Activated T-cell treated with anti-CD3 and anti-CD28 coated beads for 1 hour (primary cell): ENCODE data around the gene BBS4.
A peak's percentile ranks its signal among the peaks of the same experiment; 100 is the strongest.
"Not testable (repeated sequence)": the region's sequence is repeated elsewhere in the genome, so short reads cannot be mapped to it uniquely, and the experiment has no call there.

Experiments used
- DNase-seq: peaks from one replicate; pipeline ENCODE4 v3.0.0-alpha.2; 2020; ENCODE audit warnings: low read depth

The BBS4 gene, protein sequence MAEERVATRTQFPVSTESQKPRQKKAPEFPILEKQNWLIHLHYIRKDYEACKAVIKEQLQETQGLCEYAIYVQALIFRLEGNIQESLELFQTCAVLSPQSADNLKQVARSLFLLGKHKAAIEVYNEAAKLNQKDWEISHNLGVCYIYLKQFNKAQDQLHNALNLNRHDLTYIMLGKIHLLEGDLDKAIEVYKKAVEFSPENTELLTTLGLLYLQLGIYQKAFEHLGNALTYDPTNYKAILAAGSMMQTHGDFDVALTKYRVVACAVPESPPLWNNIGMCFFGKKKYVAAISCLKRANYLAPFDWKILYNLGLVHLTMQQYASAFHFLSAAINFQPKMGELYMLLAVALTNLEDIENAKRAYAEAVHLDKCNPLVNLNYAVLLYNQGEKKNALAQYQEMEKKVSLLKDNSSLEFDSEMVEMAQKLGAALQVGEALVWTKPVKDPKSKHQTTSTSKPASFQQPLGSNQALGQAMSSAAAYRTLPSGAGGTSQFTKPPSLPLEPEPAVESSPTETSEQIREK

DNA sequence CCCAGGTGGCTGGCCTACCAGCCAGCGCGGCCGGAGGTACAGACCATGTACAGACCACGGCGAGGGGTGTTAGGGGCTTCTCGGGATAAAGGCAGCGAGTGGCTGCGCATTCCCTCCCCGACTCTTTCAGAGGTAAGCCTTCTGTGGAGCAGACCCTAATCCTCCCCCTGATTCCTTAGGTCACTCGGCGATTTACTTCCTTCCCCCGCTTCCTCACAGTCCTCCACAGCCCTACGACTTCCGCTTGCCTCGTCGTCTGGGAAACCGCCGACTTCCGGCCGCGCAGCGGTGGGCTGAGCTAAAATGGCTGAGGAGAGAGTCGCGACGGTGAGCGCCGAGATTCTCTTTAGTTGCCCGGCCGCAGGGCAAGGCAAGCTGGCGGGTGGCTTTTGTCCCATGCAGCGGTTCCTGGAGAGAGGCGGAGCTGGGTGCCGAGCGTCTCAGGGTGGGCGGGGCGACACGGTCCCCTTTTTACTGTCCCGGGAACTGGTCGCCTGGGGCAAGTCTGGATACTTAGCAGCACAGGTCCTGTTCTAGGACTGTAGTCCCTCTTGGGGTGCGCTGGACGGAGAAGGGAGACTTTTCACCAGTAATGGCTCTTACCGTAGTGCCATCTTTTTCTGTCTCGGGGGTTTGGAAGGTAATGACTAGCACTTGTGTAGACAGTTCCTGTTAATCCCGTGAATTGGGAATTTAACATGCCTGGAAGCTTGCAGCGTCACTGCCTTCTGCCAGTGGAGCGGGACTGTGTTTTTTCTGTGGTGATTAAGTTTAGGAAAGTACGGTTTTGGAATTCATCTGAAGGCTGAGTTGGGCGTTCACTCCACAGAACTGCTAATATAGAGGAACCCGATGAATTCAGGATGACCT lies at the start of gene BBS4, which contains the start of gene HIGD2B:
Gene BBS4 (plus strand): TSS at position 283 of the 870 bp plus-strand sequence. CDS start 21 bp downstream, at position 304.
Gene HIGD2B (minus strand): TSS at position 258 of the 870 bp plus-strand sequence. CDS start 9,808 bp downstream, outside the sequence.
- DNase-seq, result peak; percentile 73

DNA sequence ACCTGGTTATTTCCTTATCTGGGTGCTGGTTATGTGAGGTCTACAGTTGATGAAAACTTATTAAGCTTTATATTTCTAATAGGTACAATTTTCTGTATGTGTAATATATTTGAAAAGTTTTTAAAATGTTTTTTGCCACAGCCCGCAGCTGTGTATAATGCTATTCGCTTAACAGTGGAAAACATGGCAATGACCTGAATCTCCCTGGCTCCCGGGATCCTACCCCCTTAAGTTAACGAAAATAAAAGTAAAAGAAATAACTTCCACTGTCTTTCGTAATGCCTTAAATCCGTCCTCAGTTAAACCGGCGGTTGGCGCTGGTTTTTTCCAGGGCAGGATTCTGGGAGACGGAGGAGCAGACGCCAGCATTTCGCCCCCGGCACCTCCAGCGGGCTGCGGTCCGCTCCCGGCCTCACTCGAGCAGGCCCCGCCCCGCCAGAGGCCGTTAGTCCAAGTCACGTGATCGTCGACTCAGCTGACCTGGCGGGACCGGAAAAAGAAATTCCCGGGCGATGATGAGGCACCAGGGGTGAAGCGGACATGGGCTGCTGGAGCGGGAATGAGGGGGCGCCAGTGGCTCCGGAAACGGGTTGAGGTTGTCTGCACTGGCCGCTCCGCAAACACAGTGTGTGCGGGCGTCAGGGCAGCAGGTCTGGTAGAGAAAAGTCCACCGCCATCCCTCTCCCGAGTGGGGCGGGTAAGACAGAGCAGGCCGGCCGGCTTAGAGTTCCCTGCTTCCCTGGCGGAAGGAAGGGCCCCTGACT lies 49.3 kb upstream of the BBS4 start:
- DNase-seq, result peak; percentile 35

DNA sequence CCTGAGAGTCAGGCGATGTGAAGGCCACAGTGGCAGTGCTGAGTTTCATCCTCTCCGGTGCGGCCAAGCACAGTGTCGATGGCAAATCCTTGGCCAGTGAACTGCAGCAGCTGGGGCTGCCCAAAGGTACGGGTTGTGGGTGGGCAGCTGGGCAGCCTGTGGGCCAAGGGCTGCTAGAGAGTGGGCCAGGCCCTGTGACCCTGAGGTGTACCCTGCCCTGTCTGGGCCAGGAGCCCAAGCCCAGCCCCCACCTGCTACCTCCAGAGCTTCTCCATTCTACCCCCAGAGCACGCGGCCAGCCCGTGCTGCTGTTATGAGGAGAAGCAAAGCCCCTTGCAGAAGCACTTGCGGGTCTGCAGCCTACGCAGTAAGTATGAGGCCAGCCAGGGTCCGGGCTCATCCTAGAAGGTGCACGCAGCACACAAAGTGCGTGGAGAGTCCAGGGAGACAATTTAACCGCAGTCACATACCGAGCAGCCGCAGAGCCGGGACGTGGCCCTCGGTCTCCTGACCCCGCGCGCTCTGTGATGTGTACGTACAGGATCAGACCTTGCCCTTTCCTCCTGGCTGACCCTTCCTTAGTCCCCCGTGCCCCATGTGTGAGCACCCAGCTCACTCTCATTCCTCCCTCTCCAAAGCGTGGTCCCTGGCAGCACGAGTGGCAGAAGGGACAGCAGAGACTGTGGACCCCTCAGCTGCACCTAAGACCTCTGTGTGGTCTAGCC lies 46.1 kb upstream of the BBS4 start:
- DNase-seq, result not testable (repeated sequence)

- DNase-seq, result not testable (repeated sequence)
Observed at GRCh38 chr15:72642271-72642670, 43.7 kb upstream of the BBS4 start.

GRCh38 chr15:72648631-72649253 lies 37.3 kb upstream of the BBS4 start:
- DNase-seq, result not testable (repeated sequence)

GRCh38 chr15:72654397-72654796 lies 31.6 kb upstream of the BBS4 start, which contains the start of gene GOLGA6B:
GOLGA6B (plus strand) TSS chr15:72654697; CDS start chr15:72654738, 41 bp downstream.
- DNase-seq, result not testable (repeated sequence)

DNA sequence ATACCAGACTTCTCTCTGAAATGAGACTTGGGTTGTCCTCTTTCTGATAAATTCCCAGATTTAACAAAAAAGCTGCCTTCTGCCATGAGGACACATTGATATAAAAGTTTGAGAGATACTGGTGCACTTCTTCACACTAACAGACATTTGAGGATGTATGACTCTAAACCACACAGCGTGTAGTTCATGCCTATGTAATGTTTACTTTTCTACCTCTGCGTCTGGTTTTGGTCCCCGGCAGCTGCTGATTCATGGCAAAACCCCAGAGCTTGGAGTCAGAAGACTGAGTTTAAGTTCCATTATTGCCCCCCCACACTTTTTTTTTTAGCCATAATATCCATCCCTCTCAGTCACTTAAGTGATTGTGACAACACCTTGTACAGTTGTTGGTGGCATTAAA lies 30.0 kb upstream of the BBS4 start:
- not testable (repeated sequence) for DNase-seq

DNA sequence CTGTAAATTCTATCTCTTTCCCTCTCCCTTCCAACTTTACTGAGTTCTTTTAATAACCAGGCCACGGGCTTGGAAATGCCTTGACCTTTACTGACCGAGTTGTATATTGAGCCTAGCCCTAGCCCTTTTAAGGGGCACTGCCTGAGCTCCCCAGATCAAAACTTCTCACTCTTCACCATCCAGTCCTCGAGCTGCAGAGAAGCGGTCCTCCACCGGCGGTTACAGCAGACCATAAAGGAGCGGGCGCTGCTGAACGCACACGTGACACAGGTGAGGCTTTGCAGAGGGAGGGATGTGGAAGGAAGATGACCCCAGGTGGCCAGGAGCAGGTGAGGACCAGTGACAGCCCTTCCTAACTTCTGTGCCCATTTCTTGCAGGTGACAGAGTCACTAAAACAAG lies 24.9 kb upstream of the BBS4 start:
- not testable (repeated sequence) for DNase-seq

DNA sequence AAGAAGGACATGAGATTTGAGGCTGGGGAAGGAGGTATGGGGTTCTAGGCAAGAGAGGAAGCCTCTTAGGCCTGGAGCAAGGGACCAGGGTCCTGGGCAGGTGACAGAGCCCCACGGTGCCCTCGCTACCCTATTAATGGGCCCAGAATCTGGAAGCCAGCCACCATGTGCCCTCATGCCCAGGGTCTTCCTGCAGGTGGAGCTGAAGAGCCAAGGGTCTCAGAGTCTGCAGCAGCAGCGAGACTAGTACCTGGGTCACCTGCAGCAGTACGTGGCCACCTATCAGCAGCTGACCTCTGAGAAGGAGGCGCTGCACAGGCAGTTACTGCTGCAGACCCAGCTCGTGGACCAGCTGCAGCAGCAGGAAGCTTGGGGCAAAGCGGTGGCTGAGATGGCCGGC lies 22.1 kb upstream of the BBS4 start:
- not testable (repeated sequence) for DNase-seq

DNA sequence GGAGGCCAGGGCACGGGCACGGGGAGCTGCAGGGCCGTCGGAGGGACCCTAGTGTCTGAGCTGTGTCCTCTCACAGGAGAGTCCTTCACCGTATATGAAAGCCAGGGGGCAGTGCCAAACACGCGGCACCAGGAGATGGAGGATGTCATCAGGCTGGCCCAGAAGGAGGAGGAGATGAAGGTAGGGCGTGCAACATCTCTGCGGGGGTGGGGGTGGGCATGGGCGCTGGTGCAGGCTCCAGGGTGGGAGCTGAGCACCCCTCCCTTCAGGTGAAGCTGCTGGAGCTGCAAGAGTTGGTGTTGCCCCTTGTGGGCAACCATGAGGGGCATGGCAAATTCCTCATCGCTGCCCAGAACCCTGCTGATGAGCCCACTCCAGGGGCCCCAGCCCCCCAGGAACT lies 20.3 kb upstream of the BBS4 start:
- not testable (repeated sequence) for DNase-seq

DNA sequence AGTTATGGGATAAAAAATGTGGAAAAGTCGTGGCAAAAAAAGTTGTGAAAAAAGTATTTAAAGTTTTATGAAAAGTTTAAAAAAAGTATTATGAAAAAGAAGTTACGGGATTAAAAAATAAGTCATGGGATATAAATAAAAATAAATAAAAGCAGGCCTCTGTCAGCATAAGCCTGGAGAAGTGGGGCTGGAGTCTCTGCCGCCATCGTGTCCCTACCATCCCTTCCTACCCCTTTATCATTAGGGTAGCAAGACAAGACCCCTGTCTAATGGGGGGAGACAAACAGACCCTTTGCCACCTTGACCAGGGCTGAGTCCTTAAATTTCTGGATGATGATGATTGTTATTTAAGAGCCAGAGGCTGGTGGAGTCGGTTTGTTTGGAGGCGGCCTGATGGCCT lies 16.2 kb upstream of the BBS4 start:
- DNase-seq, result not testable (repeated sequence)

- DNase-seq, result peak; percentile 57
Observed at GRCh38 chr15:72670656-72671352, 15.2 kb upstream of the BBS4 start.

GRCh38 chr15:72671525-72671924 lies 14.5 kb upstream of the BBS4 start:
- DNase-seq, result no peak

- no peak for DNase-seq
Observed at GRCh38 chr15:72676838-72677237, 9.2 kb upstream of the BBS4 start.

DNA sequence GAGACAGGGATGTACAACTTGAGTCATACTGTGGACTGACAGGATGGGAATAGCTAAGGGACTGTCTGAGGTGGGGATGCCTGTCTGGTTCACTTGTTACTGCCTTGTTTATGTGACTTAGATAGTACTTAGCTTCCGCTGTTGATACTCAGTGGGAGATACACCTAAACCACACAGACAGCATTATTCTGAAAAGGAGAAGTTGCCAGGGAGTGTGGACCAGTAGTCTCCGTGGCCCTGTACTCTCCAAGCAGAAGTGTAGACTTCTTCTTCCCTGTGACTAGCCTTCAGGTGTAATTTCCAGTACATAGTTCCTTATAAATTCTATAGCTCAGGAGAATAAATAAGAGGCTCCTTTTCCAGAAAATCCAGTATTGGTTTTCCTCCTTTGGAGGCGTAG lies 5.1 kb upstream of the BBS4 start:
- no peak for DNase-seq

- no peak for DNase-seq
Observed at GRCh38 chr15:72682772-72683171, 3.2 kb upstream of the BBS4 start.

DNA sequence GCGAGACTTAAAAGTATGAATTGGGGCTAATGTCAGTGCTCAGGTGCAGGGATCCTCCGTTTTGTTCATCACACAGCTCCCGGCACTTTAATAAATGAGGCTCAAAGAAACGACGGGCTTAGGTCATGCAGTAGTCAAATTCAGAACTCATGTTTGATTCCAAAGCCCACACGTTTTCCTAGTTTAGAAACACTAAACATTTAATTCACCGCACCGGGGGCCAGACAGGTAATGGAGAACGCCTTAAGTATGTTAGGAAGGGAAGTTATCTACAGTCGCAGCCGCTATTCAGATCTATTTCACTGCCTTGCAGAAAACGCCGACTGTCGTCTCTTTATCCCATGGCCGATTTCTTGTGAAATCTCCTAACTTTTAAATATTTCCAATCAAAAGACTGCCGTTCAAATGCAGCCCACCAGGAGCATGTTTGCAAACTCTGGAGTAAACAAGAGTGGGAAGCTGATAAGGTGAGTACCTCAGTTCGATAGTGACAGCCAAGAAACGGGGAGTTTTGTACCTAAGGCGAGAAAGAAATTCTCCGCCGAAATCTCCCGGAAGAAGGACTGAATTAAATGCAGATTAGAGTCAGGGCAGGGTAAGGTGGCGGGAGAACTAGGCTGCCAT lies 594 bp upstream of the BBS4 start:
- DNase-seq, result no peak

DNA sequence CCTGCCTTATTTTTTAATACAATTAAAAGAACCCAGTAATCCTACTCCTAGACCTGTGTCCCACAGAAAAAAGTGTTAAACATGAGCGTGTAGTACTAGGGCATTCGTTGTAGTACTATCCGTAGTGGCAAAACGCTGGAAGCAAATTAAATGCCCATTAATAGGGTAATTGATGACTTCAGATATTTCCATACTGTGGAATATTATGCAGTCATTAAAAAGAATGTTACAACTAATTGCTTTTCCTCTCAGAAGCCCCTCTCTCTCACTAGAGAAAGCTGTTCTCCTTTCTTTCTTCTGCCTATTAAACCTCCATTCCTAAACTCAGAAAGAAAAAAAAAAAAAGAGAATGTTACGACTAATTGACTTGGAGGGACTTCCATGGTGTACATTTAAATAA lies 2.7 kb downstream of the BBS4 start:
- no peak for DNase-seq

GRCh38 chr15:72690938-72691337 lies 4.9 kb downstream of the BBS4 start:
- no peak for DNase-seq
